HepG2 (cell line): ENCODE data around the gene TRIM54. TPM values are rescaled to one million over a fixed set of nuclear protein-coding genes. Genes with fewer than 3 reads are reported as not detected.

Source experiments
- AFF4 ChIP-seq: sonication (generic); formaldehyde crosslinking; IDR thresholded peaks from 2 replicates; pipeline ENCODE4 v1.4.0; 2020; ENCODE audit warnings: missing genetic modification reagents
- CTCF ChIP-seq: sonication (generic); formaldehyde crosslinking; IDR thresholded peaks from 2 replicates; pipeline ENCODE4 v1.5.0; 2020; ENCODE audit warnings: mild to moderate bottlenecking, missing genetic modification reagents, moderate library complexity
- GPN1 ChIP-seq: sonication (generic); formaldehyde crosslinking; IDR thresholded peaks from 2 replicates; pipeline ENCODE4 v1.5.1; 2020; ENCODE audit warnings: missing genetic modification reagents, borderline replicate concordance
- HMG20B ChIP-seq: conservative IDR thresholded peaks from 2 replicates; pipeline ENCODE4 v1.6.1; 2016; ENCODE audit warnings: missing genetic modification reagents, missing compliant biosample characterization
- KLF13 ChIP-seq: sonication (generic); formaldehyde crosslinking; IDR thresholded peaks from 2 replicates; pipeline ENCODE4 v1.4.0; 2020; ENCODE audit warnings: mild to moderate bottlenecking, missing genetic modification reagents
- NCOA2 ChIP-seq: sonication (generic); formaldehyde crosslinking; IDR thresholded peaks from 2 replicates; pipeline ENCODE4 v1.8.0; 2022; ENCODE audit warnings: inconsistent platforms
- THAP11 ChIP-seq: IDR thresholded peaks from 2 replicates; pipeline ENCODE4 v1.6.1; 2016; ENCODE audit warnings: missing biosample characterization, missing genetic modification reagents
- ZKSCAN1 ChIP-seq: fragments of 150-350 bp; IDR thresholded peaks from 2 replicates; pipeline ENCODE4 v1.6.1; 2014; ENCODE audit warnings: low read length
- ZNF607 ChIP-seq: sonication (generic); formaldehyde crosslinking; IDR thresholded peaks from 2 replicates; pipeline ENCODE4 v1.5.1; 2020; ENCODE audit warnings: missing genetic modification reagents, mild to moderate bottlenecking, borderline replicate concordance
- ZNF772 ChIP-seq: sonication (generic); formaldehyde crosslinking; IDR thresholded peaks from 2 replicates; pipeline ENCODE4 v1.5.0; 2020; ENCODE audit warnings: mild to moderate bottlenecking, missing genetic modification reagents
- polyA plus RNA-seq, 8 experiments: library from polyadenylated mRNA; depleted of rRNA in 3 of 8; stranded (reverse) in 7 of 8; unstranded in 1 of 8; fragments of >200 nt; fragmentation: Illumina TruSeq in 4 of 8; extraction: Trizol in 4 of 8; gene quantifications; 2 replicates each; pipeline versions ENCODE4 v1.2.1 to v1.2.3, GENCODE V29; 2011 to 2016; ENCODE audit warnings: low read depth in 4 of 8, missing spikeins in 1 of 8, mixed read lengths in 1 of 8; ENCODE audit not compliant: insufficient read depth in 1 of 8
- total RNA-seq, 5 experiments: library from RNA; depleted of rRNA; stranded (reverse); fragments of >200 nt; fragmentation: Illumina TruSeq; extraction: Trizol; gene quantifications; 2 replicates each; pipeline ENCODE4 v1.2.3, GENCODE V29; 2016; ENCODE audit warnings: low read depth in 1 of 5
- TF ChIP-seq, protein P1 (sequence below): sonication (generic); formaldehyde crosslinking; IDR thresholded peaks from 2 replicates; pipeline ENCODE4 v1.8.0; 2022; ENCODE audit warnings: missing genetic modification reagents, mild to moderate bottlenecking, inconsistent platforms, borderline replicate concordance
- TF ChIP-seq, protein P2 (sequence below): IDR thresholded peaks from 2 replicates; pipeline ENCODE4 v1.6.1; 2016; ENCODE audit warnings: missing compliant biosample characterization, missing genetic modification reagents, borderline replicate concordance
- TF ChIP-seq, protein P3 (sequence below): sonication (generic); formaldehyde crosslinking; conservative IDR thresholded peaks from 2 replicates; pipeline ENCODE4 v1.8.1; 2023; ENCODE audit warnings: missing genetic modification reagents
- TF ChIP-seq, protein P4 (sequence below): sonication (generic); formaldehyde crosslinking; IDR thresholded peaks from 2 replicates; pipeline ENCODE4 v1.4.0; 2020; ENCODE audit warnings: missing genetic modification reagents
- TF ChIP-seq, protein P5 (sequence below): IDR thresholded peaks from 2 replicates; pipeline ENCODE4 v1.6.1; 2016

The TRIM54 gene
- total and polyA plus RNA-seq, 2 of the 13 experiments (the other 11 are each of a cell fraction or from before 2014, with no cell fraction given) = 0.07 to 0.13 TPM

DNA sequence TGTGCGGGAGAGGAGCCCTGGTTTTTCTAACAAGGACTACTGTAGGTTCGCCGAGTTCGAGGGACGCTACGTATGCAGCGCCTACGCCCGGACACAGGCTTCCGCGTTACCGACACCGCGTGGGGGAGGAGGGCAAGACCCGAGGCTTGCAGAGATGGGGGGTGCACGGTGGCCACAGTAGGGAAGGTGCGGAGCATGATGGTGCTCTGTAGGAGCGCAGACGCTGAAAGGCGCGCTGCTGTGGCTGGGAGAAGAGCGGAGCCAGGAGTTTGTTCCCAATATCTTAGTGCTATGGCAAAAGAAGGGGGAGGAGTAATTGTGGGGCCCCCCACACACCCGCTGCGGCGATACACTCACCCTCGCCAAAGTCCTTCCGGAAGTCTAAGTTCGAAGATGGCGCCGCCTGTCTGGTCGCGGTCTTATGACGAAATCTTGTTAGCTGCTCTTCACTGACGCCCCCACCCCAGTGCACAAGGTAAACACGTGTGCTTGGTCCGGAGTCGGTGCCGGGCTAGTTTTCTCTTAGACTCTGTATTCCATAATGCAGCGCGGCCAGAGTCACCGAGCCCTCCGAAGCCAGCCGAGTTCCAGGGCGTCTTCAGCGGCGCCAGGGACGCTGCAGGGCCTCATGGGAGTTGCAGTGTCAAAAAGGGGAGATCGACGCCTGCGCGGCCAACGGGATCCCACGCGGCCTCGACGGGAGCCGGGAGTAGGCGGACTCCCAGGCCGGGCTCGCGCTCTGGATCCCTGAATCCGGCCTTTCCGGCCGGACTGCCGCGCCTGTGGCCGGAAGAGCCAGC is 74.4 kb downstream of the TRIM54 start, which contains the start of gene GTF3C2 (continued):
- TF ChIP-seq, protein P1, sequence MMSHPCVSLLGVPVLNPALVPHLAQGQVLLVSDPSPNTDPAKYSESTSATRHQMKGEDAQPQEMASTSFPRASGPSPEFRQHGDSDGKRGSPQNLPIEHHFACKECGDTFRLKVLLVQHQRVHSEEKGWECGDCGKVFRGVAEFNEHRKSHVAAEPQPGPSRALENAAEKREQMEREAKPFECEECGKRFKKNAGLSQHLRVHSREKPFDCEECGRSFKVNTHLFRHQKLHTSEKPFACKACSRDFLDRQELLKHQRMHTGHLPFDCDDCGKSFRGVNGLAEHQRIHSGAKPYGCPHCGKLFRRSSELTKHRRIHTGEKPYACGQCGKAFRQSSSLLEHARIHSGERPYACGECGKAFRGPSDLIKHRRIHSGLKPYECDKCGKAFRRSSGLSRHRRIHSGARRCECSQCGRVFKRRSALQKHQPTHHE (CRISPR knock-in tag) = peak; percentile 74; the same call in 1 of the 2 replicates
- TF ChIP-seq, protein P2, sequence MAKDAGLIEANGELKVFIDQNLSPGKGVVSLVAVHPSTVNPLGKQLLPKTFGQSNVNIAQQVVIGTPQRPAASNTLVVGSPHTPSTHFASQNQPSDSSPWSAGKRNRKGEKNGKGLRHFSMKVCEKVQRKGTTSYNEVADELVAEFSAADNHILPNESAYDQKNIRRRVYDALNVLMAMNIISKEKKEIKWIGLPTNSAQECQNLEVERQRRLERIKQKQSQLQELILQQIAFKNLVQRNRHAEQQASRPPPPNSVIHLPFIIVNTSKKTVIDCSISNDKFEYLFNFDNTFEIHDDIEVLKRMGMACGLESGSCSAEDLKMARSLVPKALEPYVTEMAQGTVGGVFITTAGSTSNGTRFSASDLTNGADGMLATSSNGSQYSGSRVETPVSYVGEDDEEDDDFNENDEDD = peak; percentile 87; the same call in 1 of the 2 replicates
- TF ChIP-seq KLF13 (CRISPR knock-in tag) = peak; percentile 95
- TF ChIP-seq AFF4 (CRISPR knock-in tag) = peak; percentile 86
- peak; percentile 37; the same call in 1 of the 2 replicates for TF ChIP-seq NCOA2
- peak; percentile 96 for TF ChIP-seq THAP11 (CRISPR knock-in tag)
- peak; percentile 88 for TF ChIP-seq ZNF607 (CRISPR knock-in tag)
- TF ChIP-seq GPN1 (CRISPR knock-in tag) = no peak
- TF ChIP-seq, protein P3, sequence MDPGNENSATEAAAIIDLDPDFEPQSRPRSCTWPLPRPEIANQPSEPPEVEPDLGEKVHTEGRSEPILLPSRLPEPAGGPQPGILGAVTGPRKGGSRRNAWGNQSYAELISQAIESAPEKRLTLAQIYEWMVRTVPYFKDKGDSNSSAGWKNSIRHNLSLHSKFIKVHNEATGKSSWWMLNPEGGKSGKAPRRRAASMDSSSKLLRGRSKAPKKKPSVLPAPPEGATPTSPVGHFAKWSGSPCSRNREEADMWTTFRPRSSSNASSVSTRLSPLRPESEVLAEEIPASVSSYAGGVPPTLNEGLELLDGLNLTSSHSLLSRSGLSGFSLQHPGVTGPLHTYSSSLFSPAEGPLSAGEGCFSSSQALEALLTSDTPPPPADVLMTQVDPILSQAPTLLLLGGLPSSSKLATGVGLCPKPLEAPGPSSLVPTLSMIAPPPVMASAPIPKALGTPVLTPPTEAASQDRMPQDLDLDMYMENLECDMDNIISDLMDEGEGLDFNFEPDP = 0 out of 2 replicates have a peak, but pooled peaks have one; percentile 89
- TF ChIP-seq ZNF772 (CRISPR knock-in tag) = peak; percentile 85
- TF ChIP-seq, protein P4, sequence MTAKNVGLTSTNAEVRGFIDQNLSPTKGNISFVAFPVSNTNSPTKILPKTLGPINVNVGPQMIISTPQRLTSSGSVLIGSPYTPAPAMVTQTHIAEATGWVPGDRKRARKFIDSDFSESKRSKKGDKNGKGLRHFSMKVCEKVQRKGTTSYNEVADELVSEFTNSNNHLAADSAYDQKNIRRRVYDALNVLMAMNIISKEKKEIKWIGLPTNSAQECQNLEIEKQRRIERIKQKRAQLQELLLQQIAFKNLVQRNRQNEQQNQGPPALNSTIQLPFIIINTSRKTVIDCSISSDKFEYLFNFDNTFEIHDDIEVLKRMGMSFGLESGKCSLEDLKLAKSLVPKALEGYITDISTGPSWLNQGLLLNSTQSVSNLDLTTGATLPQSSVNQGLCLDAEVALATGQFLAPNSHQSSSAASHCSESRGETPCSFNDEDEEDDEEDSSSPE = peak; percentile 88
- 0 out of 2 replicates have a peak, but pooled peaks have one; percentile 22 for TF ChIP-seq HMG20B (CRISPR knock-in tag)
- 0 out of 2 replicates have a peak, but pooled peaks have one; percentile 25 for TF ChIP-seq CTCF (CRISPR knock-in tag)
- TF ChIP-seq, protein P5, sequence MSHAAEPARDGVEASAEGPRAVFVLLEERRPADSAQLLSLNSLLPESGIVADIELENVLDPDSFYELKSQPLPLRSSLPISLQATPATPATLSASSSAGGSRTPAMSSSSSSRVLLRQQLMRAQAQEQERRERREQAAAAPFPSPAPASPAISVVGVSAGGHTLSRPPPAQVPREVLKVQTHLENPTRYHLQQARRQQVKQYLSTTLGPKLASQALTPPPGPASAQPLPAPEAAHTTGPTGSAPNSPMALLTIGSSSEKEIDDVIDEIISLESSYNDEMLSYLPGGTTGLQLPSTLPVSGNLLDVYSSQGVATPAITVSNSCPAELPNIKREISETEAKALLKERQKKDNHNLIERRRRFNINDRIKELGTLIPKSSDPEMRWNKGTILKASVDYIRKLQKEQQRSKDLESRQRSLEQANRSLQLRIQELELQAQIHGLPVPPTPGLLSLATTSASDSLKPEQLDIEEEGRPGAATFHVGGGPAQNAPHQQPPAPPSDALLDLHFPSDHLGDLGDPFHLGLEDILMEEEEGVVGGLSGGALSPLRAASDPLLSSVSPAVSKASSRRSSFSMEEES (CRISPR knock-in tag) = peak; percentile 70
- TF ChIP-seq ZKSCAN1 = peak; percentile 7; the same call in 1 of the 2 replicates
